HTERT RPE-1 (cell line): ENCODE measurements around the gene GPR156.

Experiments used
- in situ Hi-C: fragments of 300-500 bp; cut with MboI; formaldehyde crosslinking; loops from 4 replicates; pipeline ENCODE4 v1.14.3; 2020; ENCODE audit warnings: low sequenced_read_pairs

Gene GPR156

GRCh38 chr3:120198305-120198878, 86.6 kb downstream of the GPR156 start:
- in situ Hi-C loops = no loop called here

DNA sequence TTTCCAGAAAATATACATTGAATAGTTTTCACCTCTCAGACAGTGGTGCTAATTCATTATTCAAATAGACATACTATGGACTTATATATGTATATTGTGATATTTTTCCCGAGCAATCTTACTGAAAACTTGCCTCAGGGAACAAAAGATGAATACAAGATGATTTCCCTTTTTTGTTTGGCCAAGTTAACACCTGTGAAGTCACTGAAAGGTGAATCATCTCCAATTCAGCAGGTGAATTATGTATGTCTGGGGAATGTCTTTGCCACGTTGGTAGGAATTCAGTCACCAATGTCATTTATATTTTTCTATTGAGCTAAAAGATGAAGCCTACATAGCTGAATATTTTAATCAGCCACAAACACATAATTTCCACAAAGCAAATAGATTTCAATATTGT, 88.2 kb downstream of the GPR156 start:
- in situ Hi-C loops = no loop called here

DNA sequence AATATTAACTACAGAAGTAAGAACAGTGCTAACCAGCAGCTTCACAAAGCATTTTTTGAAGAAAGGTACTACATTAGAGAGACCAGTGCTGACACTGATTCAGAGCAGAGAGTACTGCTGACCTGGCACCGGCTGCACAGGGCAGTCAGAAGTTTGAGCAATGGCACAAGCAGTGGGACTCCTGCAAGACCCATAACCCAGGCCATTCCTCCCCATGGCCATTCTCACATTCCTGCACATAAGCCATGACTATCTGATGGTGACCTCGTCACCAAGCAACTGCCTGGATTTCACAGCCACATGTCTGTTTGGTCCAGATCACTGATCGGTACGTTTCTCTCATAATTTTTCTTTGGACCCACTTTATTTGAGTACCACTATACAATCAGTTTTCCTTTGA, 88.7 kb downstream of the GPR156 start:
- in situ Hi-C loops = no loop called here

- in situ Hi-C loops = no loop called here
These were observed 91.5 kb downstream of the GPR156 start for GRCh38 chr3:120193554-120193953.

GRCh38 chr3:120192579-120192978, 92.4 kb downstream of the GPR156 start:
- in situ Hi-C loops = no loop called here

DNA sequence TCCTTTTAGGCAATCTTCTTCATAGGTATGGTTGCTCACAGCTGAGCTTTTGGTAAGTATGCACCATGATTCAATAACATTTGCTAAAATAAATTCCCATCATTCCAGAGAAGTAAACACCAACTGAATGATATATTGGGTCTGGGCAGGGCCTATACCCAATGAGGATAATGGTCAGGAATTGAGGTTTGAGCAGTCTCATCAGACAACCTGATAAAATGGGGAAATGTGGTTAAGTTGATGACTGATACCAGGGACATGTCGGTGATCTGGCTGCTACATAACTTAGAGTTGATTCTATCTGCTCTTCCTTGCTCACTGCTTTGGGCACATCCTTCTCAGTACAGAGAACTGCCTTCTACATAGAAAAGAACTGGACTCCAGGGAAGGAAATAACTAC, 92.9 kb downstream of the GPR156 start:
- in situ Hi-C loops = no loop called here

DNA sequence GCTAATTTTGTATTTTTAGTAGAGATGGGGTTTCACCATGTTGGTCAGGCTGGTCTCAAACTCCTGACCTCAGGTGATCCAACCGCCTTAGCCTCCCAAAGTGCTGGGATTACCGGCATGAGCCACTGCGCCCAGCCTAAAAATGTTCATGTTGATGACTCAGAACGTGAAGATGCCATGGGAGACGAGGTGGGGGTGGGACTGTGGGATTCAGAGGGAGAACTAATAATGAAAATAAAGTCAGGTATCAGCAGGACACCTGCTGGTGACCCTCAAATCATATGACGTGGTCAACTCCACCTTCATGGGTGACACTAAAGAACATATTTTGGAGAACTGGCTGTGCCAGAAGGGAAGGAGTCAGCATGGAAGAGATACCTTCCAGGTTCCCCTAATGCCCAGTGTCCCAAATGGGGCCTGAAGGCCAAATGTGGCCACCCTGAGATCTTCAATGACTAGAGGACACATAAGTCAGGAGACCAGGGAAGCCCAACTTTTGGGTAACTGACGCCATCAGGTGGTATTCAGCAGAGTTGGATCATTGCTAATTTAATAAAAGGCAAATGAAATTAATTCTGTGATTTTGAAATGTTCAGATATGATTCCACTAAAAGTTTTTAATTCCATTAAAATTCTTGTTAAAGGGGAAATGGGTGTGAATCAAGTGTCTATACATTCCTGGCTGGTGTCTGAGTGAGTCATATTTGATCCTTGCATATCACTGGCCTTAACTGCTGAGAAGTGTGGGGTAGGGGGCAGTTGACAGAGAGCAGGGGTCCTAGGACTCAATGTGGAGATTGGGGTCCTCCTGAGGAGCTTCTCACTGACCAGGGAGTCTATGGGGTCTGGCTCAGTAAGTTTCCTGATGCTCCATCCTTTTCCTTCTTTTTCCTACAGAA, 102.2 kb downstream of the GPR156 start:
- in situ Hi-C loops = no loop called here

- in situ Hi-C loops = no loop called here
These were observed 103.4 kb downstream of the GPR156 start for GRCh38 chr3:120181632-120182031.

DNA sequence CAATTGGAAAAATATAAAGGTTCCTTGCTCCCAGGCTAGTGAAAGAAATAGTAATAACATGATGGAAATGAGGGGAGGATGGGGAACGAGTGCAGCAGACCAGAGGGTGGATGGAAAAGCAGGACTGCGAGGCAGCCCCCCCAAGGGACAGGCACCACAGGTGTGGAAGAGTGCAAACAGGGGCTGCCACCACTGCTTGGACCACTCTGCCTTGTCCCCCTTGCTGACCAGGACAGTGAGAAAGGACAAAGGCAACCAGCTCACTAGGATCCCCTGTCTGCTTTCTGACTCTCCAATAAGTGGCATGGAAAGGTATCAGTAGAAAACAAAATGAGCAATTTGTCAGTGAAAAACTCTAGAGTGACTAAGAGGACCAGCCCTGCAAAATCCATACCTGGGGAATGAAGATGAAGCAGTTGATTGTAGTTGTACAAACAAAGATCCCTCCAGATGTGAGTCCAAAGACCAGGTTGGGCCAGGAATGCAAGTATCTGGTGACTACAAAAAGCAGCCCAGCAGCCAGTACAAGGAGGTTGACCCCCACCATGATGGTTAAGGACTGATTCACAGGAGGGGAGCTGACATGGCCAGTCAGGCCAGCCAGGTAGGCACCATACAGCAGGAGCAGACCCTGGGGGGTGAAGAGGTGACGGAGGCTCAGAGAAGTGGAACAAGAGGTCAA, 104.2 kb downstream of the GPR156 start:
- in situ Hi-C loops = no loop called here

DNA sequence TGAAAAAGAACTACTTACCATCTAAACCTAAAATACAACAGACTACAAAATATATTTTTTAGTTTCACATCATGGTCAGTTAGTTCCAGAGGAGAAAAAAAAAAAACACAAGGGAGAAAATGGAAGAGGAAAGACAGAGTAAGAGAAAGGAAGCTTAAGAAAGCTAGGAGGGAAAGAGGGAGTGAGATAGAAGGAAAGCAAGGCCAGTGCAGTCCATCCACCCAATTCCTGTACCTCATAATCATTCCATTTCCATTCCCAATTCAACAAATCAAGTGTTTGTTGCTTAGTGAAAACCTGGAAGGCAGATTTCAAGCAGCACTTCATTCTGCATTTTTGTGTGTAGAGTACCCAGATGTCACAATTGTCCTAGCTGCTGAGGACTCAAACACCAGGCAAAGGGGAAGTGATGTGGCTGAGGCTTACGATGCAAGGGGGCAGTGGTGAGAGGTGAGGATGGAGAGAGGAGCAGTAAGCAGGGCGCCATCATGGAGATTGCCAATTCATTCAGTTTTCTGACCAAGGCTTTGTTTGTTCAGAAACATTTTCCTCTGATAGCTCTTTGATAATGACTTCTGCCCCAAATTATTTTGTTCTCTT, 107.2 kb downstream of the GPR156 start:
- in situ Hi-C loops = no loop called here

- in situ Hi-C loops = no loop called here
These were observed 107.9 kb downstream of the GPR156 start for GRCh38 chr3:120177151-120177550.

- in situ Hi-C loops = no loop called here
These were observed 110.0 kb downstream of the GPR156 start for GRCh38 chr3:120174811-120175539.

DNA sequence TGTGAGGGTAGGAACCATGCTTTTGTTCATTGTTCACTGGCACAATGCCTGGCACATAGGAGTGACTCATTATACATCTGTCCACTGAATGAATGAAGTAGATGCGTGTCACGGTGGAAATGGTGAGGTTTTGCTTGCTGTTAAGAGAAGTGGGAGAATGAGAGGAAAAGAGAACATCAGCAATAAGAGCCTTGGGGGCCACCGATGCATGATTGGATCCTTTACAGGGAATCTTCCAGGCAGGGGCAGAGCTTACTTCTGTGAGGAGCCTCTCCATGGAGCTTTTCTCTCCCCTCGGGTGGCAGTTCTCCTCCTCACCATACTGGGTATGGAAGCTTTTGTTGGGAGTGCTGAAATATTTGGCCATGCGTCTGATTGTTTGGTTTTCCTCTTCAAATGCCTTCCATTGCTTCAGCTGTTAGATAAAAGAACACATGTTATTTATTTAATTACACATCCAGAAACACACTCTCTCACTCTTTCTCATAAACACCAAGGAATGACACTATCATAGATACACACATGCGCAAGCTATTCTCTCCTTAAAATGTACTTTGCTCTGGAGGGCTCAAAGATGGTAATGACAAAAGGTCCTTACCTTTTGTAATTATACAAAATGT, 111.9 kb downstream of the GPR156 start:
- in situ Hi-C loops = no loop called here

- in situ Hi-C loops = no loop called here
These were observed 113.0 kb downstream of the GPR156 start for GRCh38 chr3:120172070-120172469.

DNA sequence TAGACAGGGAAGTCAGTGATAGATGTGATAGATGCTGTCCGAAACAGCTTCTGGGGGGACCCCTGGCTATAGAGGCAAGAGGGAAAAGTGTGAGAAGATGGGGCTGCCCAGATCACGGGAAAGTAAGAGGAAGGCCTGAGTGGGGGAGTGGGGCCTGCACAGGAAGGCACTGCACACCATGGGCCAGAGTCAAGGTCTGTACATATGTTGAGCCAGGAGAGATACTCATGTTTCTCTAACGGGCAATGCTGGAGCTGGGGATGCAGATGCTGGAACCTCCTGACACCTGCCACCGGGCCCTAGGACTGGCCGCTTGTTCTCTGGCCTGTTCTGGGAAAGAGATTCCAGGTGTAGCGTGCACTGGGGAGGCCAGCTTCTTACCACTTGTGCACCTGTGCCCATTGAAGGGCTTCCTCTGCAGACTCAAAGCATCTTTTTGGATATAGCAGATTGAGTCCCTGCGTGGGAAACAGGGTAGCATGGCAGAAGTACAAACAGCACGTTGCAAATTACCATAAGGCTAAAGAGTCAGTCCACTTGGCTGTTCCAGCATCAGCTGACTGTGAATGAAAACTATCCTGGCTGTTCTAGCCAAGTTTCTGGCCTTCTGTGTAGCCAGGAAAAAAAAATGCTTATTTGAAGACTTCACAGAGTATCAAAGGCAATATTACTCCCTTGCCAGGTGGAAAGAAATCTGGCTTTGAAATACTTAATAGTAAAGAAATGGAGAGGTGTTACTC, 113.7 kb downstream of the GPR156 start:
- in situ Hi-C loops = no loop called here

GRCh38 chr3:120170223-120170622, 114.8 kb downstream of the GPR156 start:
- in situ Hi-C loops = no loop called here

- in situ Hi-C loops = no loop called here
These were observed 115.6 kb downstream of the GPR156 start for GRCh38 chr3:120169407-120169806.

GRCh38 chr3:120168611-120169010, 116.4 kb downstream of the GPR156 start:
- in situ Hi-C loops = no loop called here

DNA sequence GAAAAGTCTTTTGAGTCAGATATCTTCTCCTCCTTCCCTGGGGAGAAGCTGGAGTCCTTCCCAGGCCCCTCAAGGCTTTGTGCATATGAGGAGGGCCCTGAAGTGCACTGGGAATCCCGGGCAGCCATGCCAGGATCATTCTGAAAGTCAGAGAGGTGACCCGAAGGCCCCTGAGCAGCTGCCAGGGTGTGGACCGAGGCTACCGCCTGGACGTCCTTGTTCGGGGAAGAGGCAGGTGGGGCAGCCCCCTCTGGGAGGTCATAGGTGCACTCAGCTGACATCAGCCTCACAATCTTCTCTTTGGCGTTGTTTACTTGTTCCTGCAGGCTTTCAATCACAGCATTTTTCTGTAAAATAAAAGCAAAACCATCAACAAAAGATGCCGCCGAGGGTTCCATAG, 117.0 kb downstream of the GPR156 start:
- in situ Hi-C loops = no loop called here

- in situ Hi-C loops = no loop called here
These were observed 117.5 kb downstream of the GPR156 start for GRCh38 chr3:120167488-120167887.
